K562 (cell line): ENCODE results near the gene PRPSAP2.

ENCODE experiments used
- EP300 ChIP-seq: IDR thresholded peaks from 2 replicates; pipeline ENCODE4 v1.6.1; 2012; ENCODE audit warnings: low read length, improper control_type of control experiment
- ESRRA ChIP-seq: fragments of 450-650 bp; IDR thresholded peaks from 2 replicates; pipeline ENCODE4 v1.6.1; 2014; ENCODE audit warnings: low read depth, mild to moderate bottlenecking, moderate library complexity, borderline replicate concordance
- EZH2 ChIP-seq: IDR thresholded peaks from 2 replicates; pipeline ENCODE4 v1.6.1; 2012; ENCODE audit warnings: low read depth, mild to moderate bottlenecking, inconsistent platforms, low read length, borderline replicate concordance
- GATAD2A ChIP-seq: fragments of 450-650 bp; IDR thresholded peaks from 2 replicates; pipeline ENCODE4 v1.6.1; 2017
- IRF2 ChIP-seq: sonication (generic); formaldehyde crosslinking; IDR thresholded peaks from 2 replicates; pipeline ENCODE4 v1.8.1; 2022; ENCODE audit warnings: mild to moderate bottlenecking, missing genetic modification reagents
- JUN ChIP-seq, 2 experiments: sonication (generic) in 1 of 2; formaldehyde crosslinking in 1 of 2; IDR thresholded peaks; 2 replicates each; pipeline versions ENCODE4 v1.6.1 to v1.8.0; 2012 to 2022; ENCODE audit warnings: borderline replicate concordance in 2 of 2, mild to moderate bottlenecking in 2 of 2, improper control_type of control experiment in 1 of 2, low read depth in 1 of 2, low read length in 1 of 2, missing genetic modification reagents in 1 of 2
- ZNF274 ChIP-seq: IDR thresholded peaks from 2 replicates; pipeline ENCODE4 v1.6.1; 2011; ENCODE audit warnings: low read depth, mild to moderate bottlenecking, low read length, moderate library complexity, borderline replicate concordance
- TF ChIP-seq, protein P1 (sequence below), 3 experiments: IDR thresholded peaks in 2 of 3; conservative IDR thresholded peaks in 1 of 3; 2 replicates each; pipeline ENCODE4 v1.5.1; 2011 to 2012; ENCODE audit warnings: low read length in 3 of 3, mild to moderate bottlenecking in 3 of 3, control low read depth in 2 of 3, improper control_type of control experiment in 1 of 3, inconsistent platforms in 1 of 3, low read depth in 1 of 3, mixed read lengths in 1 of 3, moderate library complexity in 1 of 3; ENCODE audit not compliant: insufficient read depth in 2 of 3

DNA sequence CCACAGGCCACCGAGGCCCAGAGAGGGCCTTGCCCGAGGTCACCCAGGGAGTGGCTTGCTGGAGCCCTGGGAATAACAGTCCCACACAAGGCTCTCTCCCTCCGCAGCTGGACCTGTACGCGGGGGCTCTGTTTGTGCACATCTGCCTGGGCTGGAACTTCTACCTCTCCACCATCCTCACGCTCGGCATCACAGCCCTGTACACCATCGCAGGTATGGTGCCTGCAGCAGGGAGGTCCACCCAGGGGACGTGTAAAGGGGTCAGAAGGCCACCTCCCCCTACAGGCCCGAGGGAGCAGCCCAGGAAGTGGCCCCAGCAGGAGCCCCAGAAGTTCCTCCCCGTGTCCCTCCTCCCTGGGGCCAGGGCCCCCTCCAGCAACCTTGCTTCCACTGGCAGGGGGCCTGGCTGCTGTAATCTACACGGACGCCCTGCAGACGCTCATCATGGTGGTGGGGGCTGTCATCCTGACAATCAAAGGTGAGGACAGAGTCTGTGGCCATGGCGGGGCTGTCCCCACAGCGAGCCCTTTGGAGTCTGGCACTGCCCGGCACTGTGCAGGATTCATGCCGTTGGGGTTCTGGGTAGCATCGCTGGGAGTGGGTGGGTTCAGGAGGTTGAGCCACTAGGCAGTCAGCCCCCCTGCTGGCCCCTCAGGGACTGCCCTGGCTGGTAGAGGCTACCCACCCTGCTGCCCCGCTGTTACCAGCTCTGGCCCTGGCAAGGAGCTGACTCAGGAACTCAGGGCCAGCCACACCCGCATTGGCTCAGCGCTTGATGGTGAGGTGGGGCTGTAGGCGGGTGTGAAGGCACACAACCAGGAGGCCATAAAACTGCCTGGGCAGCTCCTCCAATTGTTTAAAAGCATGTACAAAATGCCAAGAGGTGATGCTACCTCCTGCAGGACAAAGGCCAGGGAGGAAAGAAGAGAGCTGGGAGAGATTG lies 111.3 kb downstream of the PRPSAP2 start:
- TF ChIP-seq EP300 (no peak), EZH2 (no peak), JUN (IDR thresholded peaks at IDR 0.05; ENCODE audit: borderline replicate concordance, low read depth, low read length) (no peak), JUN (CRISPR knock-in tag; IDR thresholded peaks at IDR 0.05; ENCODE audit: borderline replicate concordance) (no peak), ZNF274 (no peak), GATAD2A (no peak), ESRRA (no peak), IRF2 (CRISPR knock-in tag) (no peak)
- TF ChIP-seq, protein P1, sequence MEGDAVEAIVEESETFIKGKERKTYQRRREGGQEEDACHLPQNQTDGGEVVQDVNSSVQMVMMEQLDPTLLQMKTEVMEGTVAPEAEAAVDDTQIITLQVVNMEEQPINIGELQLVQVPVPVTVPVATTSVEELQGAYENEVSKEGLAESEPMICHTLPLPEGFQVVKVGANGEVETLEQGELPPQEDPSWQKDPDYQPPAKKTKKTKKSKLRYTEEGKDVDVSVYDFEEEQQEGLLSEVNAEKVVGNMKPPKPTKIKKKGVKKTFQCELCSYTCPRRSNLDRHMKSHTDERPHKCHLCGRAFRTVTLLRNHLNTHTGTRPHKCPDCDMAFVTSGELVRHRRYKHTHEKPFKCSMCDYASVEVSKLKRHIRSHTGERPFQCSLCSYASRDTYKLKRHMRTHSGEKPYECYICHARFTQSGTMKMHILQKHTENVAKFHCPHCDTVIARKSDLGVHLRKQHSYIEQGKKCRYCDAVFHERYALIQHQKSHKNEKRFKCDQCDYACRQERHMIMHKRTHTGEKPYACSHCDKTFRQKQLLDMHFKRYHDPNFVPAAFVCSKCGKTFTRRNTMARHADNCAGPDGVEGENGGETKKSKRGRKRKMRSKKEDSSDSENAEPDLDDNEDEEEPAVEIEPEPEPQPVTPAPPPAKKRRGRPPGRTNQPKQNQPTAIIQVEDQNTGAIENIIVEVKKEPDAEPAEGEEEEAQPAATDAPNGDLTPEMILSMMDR (IDR thresholded peaks at IDR 0.05 in 2 of 3, conservative IDR thresholded peaks at IDR 0.05 in 1 of 3; ENCODE audit: insufficient read depth in 2 of 3, low read depth in 1 of 3, low read length in 3 of 3) = no peak
